Uterus (tissue), 4 donors: Measurements from ENCODE around the gene CTRB2. TPM values are rescaled to one million over a fixed set of nuclear protein-coding genes. Genes with fewer than 3 reads are reported as not detected.

Experiments used
- DNase-seq, 2 donors: peaks; one replicate each; pipeline ENCODE4 v3.0.0-alpha.2; 2019 to 2020
- H3K27ac ChIP-seq, 2 donors: fragments of 200-600 bp; sonication (generic); 1 replicate in 1 of 2; 2 replicates in 1 of 2; pipeline ENCODE4 v1.5.1; 2016 to 2018
- H3K27me3 ChIP-seq, 2 donors: fragments of 200-600 bp; sonication (generic); one replicate each; pipeline ENCODE4 v1.5.1; 2018 to 2019; ENCODE audit warnings: control low read depth in 1 of 2
- H3K36me3 ChIP-seq, 2 donors: fragments of 200-600 bp; sonication (generic); one replicate each; pipeline ENCODE4 v1.5.1; 2019; ENCODE audit warnings: control low read depth in 1 of 2
- H3K4me1 ChIP-seq, 2 donors: fragments of 200-600 bp; sonication (generic); one replicate each; pipeline ENCODE4 v1.5.1; 2018 to 2019; ENCODE audit warnings: control low read depth in 1 of 2
- H3K4me3 ChIP-seq, 2 donors: fragments of 200-600 bp; sonication (generic); 1 replicate in 1 of 2; 2 replicates in 1 of 2; pipeline ENCODE4 v1.5.1; 2018 to 2019; ENCODE audit warnings: mild to moderate bottlenecking in 1 of 2
- H3K9me3 ChIP-seq, 2 donors: fragments of 200-600 bp; sonication (generic); one replicate each; pipeline ENCODE4 v1.5.1; 2019; ENCODE audit warnings: control low read depth in 1 of 2
- POLR2A ChIP-seq, 2 donors: fragments of 450-650 bp; IDR thresholded peaks; one replicate each; pipeline ENCODE4 v1.6.1; 2016; ENCODE audit warnings: antibody characterized with exemption in 2 of 2, mild to moderate bottlenecking in 1 of 2, moderate library complexity in 1 of 2
- intact Hi-C: fragments of 100-400 bp; cut with DNase I; formaldehyde crosslinking; loops from one replicate; pipeline ENCODE4 v1.15.1; 2023; ENCODE audit warnings: low total_unique reads
- total RNA-seq, 4 donors: library from RNA; depleted of rRNA in 3 of 4; stranded (reverse); fragments of >200 nt in 3 of 4; gene quantifications; one replicate each; pipeline versions ENCODE4 v1.1.0 to v1.2.4, GENCODE V29; 2014 to 2023
- TF ChIP-seq, protein P1 (sequence below), 4 experiments: fragments of 200-600 bp in 2 of 4; fragments of 450-650 bp in 2 of 4; sonication (generic) in 2 of 4; IDR thresholded peaks; one replicate each; pipeline ENCODE4 v1.5.1; 2016 to 2019; ENCODE audit warnings: antibody characterized with exemption in 4 of 4, mild to moderate bottlenecking in 2 of 4, moderate library complexity in 1 of 4
- donor health status: DM: yes; HTN: yes; CAD: no.

CTRB2 gene
- total RNA-seq, 4 donors from 2014 or later, result not detected

DNA sequence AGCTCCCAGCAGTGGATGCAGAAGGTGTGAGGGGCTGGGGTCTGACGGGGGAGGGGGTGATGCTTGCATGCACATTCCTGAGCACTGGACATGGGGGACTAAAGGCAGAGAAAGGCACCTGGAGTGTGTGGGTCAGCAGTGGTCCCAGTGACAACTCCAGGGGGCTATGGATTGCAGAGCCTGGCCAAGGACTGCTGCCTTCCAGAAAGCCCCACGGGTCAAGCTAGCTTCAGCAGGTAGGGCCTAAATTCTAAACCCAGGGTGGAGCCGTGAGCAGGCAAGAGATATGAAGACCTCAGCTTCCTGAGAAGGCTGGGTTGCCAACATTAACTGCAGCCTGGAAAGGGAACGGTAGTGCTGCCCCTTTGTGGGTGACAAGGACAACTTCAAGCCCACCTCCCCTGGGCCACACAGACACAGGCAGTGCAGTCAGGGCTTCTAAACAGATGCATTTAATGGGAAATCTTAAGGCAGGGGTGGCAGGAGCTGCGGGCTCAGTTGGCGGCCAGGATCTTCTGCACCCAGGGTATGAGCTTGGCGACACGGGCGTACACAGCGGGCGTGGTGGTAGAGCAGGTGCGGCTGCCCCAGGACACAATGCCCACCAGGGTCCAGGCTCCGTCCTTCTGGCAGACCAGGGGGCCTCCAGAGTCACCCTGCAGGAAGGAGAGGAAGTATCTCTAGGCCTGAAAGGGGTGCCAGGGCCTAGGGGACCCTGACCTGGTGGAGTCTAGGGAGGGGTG is 3.1 kb downstream of the CTRB2 start:
- TF ChIP-seq, protein P1, sequence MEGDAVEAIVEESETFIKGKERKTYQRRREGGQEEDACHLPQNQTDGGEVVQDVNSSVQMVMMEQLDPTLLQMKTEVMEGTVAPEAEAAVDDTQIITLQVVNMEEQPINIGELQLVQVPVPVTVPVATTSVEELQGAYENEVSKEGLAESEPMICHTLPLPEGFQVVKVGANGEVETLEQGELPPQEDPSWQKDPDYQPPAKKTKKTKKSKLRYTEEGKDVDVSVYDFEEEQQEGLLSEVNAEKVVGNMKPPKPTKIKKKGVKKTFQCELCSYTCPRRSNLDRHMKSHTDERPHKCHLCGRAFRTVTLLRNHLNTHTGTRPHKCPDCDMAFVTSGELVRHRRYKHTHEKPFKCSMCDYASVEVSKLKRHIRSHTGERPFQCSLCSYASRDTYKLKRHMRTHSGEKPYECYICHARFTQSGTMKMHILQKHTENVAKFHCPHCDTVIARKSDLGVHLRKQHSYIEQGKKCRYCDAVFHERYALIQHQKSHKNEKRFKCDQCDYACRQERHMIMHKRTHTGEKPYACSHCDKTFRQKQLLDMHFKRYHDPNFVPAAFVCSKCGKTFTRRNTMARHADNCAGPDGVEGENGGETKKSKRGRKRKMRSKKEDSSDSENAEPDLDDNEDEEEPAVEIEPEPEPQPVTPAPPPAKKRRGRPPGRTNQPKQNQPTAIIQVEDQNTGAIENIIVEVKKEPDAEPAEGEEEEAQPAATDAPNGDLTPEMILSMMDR (IDR thresholded peaks at IDR 0.05), result no peak
- TF ChIP-seq POLR2A (IDR thresholded peaks at IDR 0.05), result no peak
- H3K9me3 ChIP-seq, result no peaks in the 10 kb centered on the region
- intact Hi-C loops, result no loop called here
- no peak overlapping the region for H3K27ac ChIP-seq
- H3K4me1 ChIP-seq, result no peaks in the 10 kb centered on the region
- no peak overlapping the region for H3K4me3 ChIP-seq
- no peaks in the 10 kb centered on the region for H3K27me3 ChIP-seq
- no peak for DNase-seq
- no peaks in the 10 kb centered on the region for H3K36me3 ChIP-seq

DNA sequence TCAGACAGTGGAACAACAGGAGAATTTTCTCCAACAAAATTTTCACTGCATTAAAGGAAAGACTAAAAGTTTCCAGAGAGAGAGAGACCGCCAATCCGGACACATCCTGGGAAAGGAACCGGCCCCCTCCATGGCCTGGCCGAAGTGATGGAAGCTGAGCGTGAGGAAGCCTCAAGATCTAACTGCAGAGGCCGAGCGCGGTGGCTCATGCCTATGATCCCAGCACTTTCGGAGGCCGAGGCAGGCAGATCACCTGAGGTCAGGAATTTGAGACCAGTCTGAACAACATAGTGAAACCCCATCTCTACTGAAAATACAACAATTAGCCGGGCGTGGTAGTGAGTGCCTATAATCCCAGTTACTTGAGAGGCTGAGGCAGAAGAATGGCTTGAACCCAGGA is 3.9 kb downstream of the CTRB2 start:
- intact Hi-C loops, result no loop called here
- H3K27ac ChIP-seq, result no peak overlapping the region
- H3K36me3 ChIP-seq, result no peaks in the 10 kb centered on the region
- H3K4me1 ChIP-seq, result no peaks in the 10 kb centered on the region
- H3K4me3 ChIP-seq, result no peak overlapping the region
- TF ChIP-seq POLR2A (IDR thresholded peaks at IDR 0.05), result no peak
- TF ChIP-seq, protein P1 (IDR thresholded peaks at IDR 0.05), result no peak
- DNase-seq, result no peak
- H3K9me3 ChIP-seq, result no peaks in the 10 kb centered on the region
- H3K27me3 ChIP-seq, result no peaks in the 10 kb centered on the region

DNA sequence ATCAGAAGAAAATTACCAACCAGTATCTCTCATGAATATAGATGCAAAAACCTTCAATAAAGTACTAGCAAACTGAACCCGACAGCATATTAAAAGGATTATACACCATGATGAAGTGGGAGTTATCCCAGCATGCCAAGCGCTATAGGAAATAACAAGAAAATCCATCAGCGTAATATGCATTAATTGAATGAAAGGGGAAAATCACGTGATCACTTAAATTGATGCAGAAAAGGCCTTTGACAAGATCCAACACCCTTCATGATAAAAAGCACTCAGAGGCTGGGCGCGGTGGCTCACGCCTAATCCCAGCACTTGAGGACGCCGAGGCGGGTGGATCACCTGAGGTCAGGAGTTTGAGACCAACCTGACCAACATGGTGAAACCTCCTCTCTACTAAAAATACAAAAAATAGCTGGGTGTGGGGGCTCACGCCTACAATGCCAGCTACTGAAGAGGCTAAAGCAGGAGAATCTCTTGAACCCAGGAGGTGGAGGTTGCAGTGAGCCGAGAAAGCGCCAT is 4.8 kb downstream of the CTRB2 start:
- no peak for DNase-seq
- Histone ChIP-seq H3K4me1 (no peaks in the 10 kb centered on the region), H3K27ac (no peak overlapping the region), H3K9me3 (no peaks in the 10 kb centered on the region), H3K4me3 (no peak overlapping the region), H3K36me3 (no peaks in the 10 kb centered on the region), H3K27me3 (no peaks in the 10 kb centered on the region)
- TF ChIP-seq, protein P1 (IDR thresholded peaks at IDR 0.05), result no peak
- no peak for TF ChIP-seq POLR2A (IDR thresholded peaks at IDR 0.05)
- intact Hi-C loops, result no loop called here

DNA sequence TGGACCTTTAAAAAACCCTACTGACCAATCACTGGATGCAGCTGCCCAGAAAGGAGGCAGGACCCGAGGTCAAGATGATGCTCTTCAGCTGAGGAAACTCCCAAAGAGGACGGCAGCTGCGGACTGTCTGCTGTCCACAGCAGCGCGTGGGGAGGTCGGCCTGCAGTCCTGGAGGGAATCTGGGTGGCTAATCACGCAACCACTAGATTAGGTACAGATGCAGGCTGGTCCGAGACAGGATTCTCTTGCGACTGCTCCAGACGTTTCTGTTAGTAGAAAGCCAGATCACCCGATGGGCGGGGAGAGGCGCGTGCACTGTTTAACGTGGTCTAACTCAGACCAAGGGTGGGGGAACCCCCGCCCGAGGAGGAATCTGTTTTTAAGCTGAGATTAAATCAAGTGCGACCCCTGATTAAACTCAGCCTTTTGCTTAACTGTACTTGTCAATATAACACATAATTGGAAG is 8.8 kb downstream of the CTRB2 start:
- H3K9me3 ChIP-seq, result no peaks in the 10 kb centered on the region
- no peaks in the 10 kb centered on the region for H3K4me1 ChIP-seq
- no peak overlapping the region for H3K4me3 ChIP-seq
- H3K27me3 ChIP-seq, result no peaks in the 10 kb centered on the region
- H3K27ac ChIP-seq, result no peak overlapping the region
- no peak for TF ChIP-seq POLR2A (IDR thresholded peaks at IDR 0.05)
- TF ChIP-seq, protein P1 (IDR thresholded peaks at IDR 0.05), result no peak
- H3K36me3 ChIP-seq, result no peaks in the 10 kb centered on the region
- intact Hi-C loops, result no loop called here
- peak in 1 of 2 donors; percentile 17 for DNase-seq

DNA sequence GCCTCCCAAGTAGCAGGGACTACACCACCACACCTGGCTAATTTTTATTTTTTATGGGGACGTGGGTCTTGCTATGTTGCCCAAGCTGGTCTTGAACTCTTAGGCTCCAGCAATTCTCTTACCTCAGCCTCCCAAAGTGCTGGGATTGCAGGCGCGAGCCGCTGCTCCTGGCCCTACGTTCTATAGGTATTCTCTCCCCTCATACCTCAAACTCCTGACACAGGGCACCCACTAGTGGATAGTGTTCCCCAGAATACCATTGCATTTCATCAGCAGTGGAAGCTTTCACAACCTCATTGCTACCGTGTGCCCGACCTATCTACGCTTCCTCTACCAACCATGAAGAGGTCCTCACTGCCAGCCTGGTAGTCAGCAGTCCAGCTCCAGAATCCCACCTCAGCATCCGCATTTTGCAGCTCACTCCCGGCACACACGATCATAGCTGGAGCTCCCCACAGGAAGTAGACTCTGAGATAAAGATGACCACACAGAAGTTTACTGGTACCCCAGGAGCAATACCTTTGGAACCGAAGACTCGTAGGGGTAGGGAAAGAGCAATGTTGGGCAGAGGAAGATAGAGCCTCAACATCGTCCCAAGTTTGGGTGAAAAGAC is 9.3 kb downstream of the CTRB2 start:
- no peaks in the 10 kb centered on the region for H3K36me3 ChIP-seq
- intact Hi-C loops, result no loop called here
- TF ChIP-seq POLR2A (IDR thresholded peaks at IDR 0.05), result no peak
- TF ChIP-seq, protein P1 (IDR thresholded peaks at IDR 0.05), result no peak
- no peak overlapping the region for H3K4me3 ChIP-seq
- peak in 1 of 2 donors; percentile 7 for DNase-seq
- H3K27ac ChIP-seq, result no peak overlapping the region
- H3K4me1 ChIP-seq, result no peaks in the 10 kb centered on the region
- H3K9me3 ChIP-seq, result no peaks in the 10 kb centered on the region
- no peaks in the 10 kb centered on the region for H3K27me3 ChIP-seq
